DMS79 (cell line): Measurements from ENCODE around the gene FKBP15.
"Not testable (repeated sequence)": the region's sequence is repeated elsewhere in the genome, so short reads cannot be mapped to it uniquely, and the experiment has no call there.

Experiments
- DNase-seq: peaks from one replicate; lab custom pipeline; 2025; lab: John Stamatoyannopoulos, UW

The FKBP15 gene

GRCh38 chr9:113235701-113236255, 14.7 kb upstream of the FKBP15 start:
- not testable (repeated sequence) for DNase-seq

- DNase-seq, result no peak
Observed at GRCh38 chr9:113231701-113232100, 10.6 kb upstream of the FKBP15 start.

GRCh38 chr9:113228130-113228665, 7.1 kb upstream of the FKBP15 start:
- no peak for DNase-seq

GRCh38 chr9:113227436-113227835, 6.4 kb upstream of the FKBP15 start:
- no peak for DNase-seq

GRCh38 chr9:113223963-113224362, 2.9 kb upstream of the FKBP15 start:
- DNase-seq, result no peak

GRCh38 chr9:113222482-113222841, 1.4 kb upstream of the FKBP15 start:
- DNase-seq, result no peak

GRCh38 chr9:113221800-113222481, 864 bp upstream of the FKBP15 start:
- DNase-seq, result no peak

- DNase-seq, result no peak
Observed at GRCh38 chr9:113220467-113221002, 542 bp downstream of the FKBP15 start.

- DNase-seq, result no peak
Observed at GRCh38 chr9:113219969-113220368, 1.1 kb downstream of the FKBP15 start.

GRCh38 chr9:113219186-113219936, 1.7 kb downstream of the FKBP15 start:
- DNase-seq, result no peak

GRCh38 chr9:113216406-113216805, 4.7 kb downstream of the FKBP15 start:
- DNase-seq, result no peak

GRCh38 chr9:113215132-113215531, 5.9 kb downstream of the FKBP15 start:
- peak; percentile 29 for DNase-seq

- no peak for DNase-seq
Observed at GRCh38 chr9:113210815-113211214, 10.3 kb downstream of the FKBP15 start.

- DNase-seq, result no peak
Observed at GRCh38 chr9:113205861-113206260, 15.2 kb downstream of the FKBP15 start.

GRCh38 chr9:113205432-113205831, 15.6 kb downstream of the FKBP15 start:
- DNase-seq, result no peak

- DNase-seq, result no peak
Observed at GRCh38 chr9:113199683-113200329, 21.3 kb downstream of the FKBP15 start.

GRCh38 chr9:113192455-113192854, 28.6 kb downstream of the FKBP15 start:
- peak; percentile 4 for DNase-seq

GRCh38 chr9:113187929-113188595, 33.0 kb downstream of the FKBP15 start:
- no peak for DNase-seq

- DNase-seq, result no peak
Observed at GRCh38 chr9:113186137-113186755, 34.8 kb downstream of the FKBP15 start.

GRCh38 chr9:113185271-113185670, 35.8 kb downstream of the FKBP15 start:
- DNase-seq, result no peak

GRCh38 chr9:113184539-113184938, 36.5 kb downstream of the FKBP15 start:
- DNase-seq, result no peak
